Measurements from ENCODE around the gene AK5.

DNA sequence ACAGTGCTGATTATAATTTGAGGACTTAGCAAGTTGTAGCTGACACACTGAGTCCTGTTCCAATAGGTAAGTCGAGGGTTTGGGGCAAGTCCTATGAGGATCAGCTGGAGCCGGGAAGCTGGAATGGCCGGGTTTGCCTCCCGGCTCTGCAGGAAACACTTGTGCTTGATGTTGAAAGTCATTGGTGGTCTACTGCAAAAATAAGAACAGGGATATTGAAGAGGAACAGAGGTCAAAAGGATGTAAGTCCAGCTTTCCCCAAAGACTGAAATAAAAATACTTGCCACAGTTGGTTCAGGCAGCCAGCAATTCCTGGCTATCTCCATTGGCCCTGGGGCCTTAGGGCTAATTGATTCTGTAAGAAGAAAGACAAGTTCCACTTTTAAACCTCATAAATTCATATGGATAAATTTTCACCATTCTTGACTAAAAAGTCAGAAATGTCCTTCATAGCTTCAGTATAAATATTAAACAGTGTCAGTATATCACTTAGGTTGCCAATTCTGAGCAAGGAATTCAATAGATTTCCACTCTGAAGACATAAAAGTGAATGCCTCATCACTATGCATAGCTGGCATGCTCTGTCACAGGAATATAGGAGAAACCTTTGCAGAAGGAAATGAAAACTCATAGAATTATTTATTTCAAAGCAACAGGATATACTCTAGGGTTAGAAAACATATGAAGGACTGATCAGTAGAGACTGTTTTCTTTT is 165.2 kb downstream of the AK5 start:
- TF ChIP-seq, protein P1, sequence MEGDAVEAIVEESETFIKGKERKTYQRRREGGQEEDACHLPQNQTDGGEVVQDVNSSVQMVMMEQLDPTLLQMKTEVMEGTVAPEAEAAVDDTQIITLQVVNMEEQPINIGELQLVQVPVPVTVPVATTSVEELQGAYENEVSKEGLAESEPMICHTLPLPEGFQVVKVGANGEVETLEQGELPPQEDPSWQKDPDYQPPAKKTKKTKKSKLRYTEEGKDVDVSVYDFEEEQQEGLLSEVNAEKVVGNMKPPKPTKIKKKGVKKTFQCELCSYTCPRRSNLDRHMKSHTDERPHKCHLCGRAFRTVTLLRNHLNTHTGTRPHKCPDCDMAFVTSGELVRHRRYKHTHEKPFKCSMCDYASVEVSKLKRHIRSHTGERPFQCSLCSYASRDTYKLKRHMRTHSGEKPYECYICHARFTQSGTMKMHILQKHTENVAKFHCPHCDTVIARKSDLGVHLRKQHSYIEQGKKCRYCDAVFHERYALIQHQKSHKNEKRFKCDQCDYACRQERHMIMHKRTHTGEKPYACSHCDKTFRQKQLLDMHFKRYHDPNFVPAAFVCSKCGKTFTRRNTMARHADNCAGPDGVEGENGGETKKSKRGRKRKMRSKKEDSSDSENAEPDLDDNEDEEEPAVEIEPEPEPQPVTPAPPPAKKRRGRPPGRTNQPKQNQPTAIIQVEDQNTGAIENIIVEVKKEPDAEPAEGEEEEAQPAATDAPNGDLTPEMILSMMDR (optimal IDR thresholded peaks at IDR 0.05 in 1 of 3, IDR thresholded peaks at IDR 0.05 in 1 of 3, conservative IDR thresholded peaks at IDR 0.05 in 1 of 3; ENCODE audit: extremely low read depth in 1 of 3, insufficient read depth in 2 of 3, low read length in 3 of 3) = no peak
- TF ChIP-seq EZH2 (IDR thresholded peaks at IDR 0.05; ENCODE audit: low read length) = no peak
